T-helper 1 cell (primary cell): ENCODE results near the gene POLD2.
A peak's percentile ranks its signal among the peaks of the same experiment; 100 is the strongest.

ENCODE experiments used
- DNase-seq, 5 donors: peaks; one replicate each; pipeline ENCODE4 v3.0.0-alpha.2; 2012 to 2020

The POLD2 gene

DNA sequence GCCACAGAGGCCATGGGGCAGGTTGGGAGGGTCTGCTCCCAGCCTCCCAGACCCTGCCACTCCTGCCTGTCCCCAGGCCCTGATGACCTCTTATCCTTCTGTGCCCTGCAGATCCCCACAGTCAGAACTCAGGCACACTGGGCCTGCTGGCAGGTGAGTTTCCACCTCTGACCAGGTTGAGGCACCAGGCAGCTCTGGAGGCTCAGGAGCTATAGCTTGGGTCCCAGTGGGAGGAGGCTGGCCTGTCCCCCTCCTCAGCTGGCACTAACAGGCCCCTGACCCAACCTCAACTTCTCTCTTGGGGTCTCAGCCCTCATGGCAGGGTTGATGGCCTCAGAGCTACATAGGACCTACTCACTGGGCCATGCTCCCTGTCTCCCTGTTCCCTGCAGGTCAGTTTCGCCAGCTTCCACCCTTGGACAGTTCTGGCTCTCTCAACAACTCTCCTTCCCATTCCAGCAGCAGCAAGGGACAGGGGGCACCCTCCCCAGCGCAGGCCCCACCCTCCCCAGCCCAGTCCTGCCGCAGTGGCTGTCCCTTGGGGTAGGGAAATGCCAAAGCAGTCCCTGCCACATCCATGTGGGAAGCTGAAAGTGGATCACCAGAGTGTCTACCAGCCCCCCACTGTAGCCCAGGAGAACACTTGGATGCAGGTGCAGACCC, 21.9 kb downstream of the POLD2 start:
- no peak for DNase-seq

DNA sequence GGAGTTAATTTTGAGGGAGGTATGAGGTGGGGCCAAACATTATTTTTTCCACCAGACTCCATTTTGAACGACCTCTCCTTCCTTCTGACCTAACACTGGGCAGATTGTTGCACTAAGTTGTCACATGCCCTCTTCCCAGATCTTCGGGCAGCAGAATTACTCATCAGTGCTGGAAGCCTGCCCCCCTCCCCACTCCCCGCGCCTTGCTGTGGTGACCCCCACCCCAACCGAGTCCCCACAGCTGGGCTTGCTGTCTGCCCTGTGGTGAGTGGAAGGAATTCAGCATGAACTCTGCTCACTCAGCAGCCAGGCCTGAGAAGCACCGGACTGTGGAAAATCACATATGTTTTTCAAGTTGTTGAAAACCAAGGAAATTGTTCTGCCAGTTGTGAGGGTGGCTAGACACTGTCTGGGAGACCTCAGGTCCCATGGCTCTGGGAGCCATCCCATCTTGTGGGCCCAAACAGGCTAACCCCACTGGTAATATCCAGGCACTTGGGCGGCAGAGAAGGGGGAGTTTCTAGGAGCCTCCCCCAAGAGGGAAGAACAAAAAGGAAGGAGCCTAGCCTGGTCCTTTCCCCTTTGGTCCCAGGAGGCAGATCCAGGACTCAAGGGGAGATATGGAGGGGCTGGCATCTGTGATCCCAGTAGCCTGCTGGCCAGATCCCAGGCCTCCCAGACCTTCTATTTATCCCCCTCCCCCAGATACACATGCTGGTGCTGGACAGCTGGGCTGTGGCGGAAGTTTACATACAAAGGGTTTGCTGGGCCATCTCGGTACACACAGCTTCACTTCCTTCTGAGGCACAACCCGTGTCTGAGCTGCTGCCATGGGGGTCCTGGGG, 22.7 kb downstream of the POLD2 start:
- no peak for DNase-seq

DNA sequence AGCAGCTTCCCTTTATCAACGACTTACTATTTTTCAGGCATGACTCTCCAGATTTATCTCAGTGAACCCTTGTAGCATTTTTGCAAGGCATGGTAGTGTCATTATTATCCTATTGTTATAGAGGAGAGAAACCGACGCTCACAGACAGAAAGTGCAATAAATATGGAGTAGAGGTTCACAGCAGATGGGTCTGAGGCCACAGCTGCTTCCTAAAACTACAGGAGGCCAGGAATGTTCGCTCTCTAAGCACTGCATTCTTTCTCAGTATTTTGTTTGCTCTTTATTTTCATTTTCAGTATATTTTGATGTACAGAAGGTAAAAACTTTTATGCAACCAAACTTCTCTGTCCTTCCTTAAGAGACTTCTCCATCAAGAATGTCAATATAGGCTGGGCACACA, 23.7 kb downstream of the POLD2 start:
- no peak for DNase-seq

DNA sequence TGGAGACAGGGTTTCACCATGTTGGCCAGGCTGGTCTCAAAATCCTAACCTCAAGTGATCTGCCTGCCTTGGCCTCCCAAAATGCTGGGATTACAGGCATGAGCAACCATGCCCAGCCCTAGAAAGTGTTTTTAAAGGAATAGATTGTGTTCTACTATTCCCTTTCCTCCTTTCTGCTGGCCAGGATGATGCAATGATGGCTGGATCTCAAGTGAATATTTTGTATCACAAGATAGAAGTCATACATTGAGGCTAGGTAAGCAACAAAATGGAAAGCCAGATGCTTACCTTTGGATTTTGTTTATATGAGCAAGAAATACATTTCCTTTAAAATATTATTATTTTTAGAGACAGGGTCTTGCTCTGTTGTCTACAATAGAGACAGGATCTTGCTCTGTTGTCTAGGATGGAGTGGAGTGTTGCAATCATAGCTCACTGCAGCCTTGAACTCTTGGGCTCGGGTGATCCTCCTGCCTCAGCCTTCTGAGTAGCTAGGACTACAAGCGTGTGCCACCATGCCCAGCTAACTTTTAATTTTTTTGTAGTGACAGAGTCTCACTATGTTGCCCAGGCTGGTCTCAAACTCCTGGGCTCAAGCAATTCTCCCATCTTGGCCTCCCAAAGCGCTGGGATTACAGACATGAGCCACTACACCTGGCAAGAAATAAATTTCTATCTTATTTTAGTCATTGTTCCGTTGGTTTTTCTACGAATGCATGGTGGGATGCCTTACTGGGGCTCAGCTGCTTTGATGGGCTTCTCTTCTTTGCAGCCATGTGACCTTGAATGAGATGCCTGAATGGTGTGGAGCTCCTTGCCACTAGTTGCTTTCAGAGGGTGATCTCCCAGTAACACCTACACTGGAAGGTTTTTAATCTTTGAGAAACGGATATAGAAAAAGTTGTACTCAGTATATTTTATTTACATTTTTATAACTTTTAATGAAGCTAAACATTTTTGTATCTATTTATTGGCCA, 25.0 kb downstream of the POLD2 start:
- DNase-seq, result no peak

- DNase-seq, result peak in 1 of 5 donors; percentile 33
These were observed 26.1 kb downstream of the POLD2 start for GRCh38 chr7:44097064-44097932.

- DNase-seq, result no peak
These were observed 26.9 kb downstream of the POLD2 start for GRCh38 chr7:44096326-44096881.

GRCh38 chr7:44095781-44096180, 27.6 kb downstream of the POLD2 start:
- no peak for DNase-seq

DNA sequence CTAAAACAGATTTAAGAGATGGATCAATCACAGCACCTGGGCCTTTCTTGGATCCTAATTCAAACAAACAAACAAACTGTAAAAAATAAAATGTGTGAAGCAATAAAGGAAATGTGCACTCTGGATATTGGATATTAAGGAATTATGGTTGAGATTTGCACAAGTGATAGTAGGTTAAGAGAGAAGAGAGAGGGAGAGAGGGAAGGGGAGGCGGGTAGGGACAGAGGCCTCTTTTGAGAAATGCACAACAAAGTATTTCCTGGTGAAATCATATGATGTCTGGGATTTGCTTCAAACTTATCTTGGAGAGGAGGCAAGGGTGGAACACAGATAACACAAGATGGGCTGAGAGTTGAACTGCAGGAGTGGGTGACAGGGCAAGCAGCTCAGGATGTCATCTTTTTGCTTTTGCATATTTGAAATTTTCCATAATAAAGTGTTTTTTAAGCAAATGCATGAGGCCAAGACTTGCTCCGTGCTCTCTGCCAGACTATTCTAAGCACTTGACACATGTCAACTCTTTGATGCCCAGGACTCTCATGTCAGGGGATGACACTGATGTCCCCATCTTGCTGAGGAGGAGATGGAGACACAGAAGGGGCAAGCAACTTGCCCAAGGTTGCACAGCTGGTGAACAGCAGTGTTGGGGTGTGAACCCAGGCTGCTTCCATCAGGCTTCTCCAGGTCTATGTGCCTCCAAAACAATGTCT, 28.3 kb downstream of the POLD2 start:
- no peak for DNase-seq

GRCh38 chr7:44094365-44094764, 29.0 kb downstream of the POLD2 start:
- DNase-seq, result no peak

GRCh38 chr7:44093102-44093641, 30.2 kb downstream of the POLD2 start:
- DNase-seq, result no peak

DNA sequence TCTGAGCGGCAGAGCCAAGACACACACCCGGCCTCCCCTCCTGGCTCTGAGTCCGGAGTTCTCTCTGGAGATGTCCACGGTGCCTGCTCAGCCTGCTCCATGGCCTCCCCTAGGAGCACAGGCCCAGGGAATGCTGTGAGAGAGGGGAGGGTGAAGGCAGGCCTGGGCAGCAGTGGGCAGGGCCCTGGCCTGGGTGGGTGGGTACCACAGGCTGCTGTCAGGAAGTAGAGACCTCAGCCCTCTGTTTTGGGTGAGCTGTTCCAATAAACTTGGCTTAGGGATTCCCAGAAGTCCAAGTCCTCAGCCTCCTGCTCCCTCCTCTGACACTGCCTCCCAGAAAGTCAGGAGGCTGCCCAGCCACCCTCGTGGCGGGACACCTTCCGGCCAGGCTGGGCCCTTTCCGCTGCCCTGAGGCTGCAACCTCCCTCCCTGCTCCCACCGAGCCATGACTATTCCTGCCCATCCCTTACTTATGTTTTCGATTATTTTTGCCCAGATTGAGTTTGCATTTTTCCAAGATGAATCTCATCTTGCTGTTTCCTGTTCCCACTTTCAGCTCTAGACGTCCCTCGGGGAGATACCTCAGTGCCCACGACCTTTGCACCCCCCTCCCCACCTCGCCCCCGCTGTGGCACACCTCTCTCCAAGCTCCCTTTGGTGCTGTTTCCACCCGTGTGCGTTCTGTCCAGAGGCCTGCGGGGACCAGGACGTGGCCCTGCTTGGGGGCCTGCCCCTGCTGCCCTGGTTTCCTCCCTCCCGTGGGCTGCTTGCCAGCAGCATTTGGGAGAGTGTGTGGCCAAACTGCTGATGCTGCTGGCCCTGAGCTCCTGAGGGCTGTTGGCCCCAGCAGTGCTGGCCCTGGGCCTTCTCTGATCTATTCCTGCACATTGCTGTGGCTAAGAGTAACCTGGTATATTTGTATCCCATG, 35.2 kb downstream of the POLD2 start:
- no peak for DNase-seq

- DNase-seq, result no peak
These were observed 36.7 kb downstream of the POLD2 start for GRCh38 chr7:44086627-44087026.

- no peak for DNase-seq
These were observed 37.8 kb downstream of the POLD2 start for GRCh38 chr7:44085546-44085945.

DNA sequence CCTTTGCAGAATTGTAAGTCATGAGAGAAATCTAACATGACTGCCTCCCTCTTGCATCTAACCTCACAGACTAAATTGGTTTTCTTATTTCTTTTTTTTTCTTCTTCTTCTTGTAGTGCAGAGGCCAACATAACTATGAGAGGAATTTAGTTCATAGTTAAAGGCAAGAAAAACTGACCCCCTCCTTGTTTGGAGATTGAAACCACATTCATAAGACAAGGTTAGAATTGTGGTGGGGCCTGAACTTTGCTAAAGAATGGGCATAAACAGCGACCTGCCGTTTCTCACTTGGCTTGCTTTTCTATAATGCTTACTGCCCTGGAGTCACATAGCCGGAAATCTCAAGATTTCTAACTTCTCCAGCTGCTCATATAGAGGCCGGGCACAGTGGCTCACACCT, 38.6 kb downstream of the POLD2 start:
- DNase-seq, result no peak

DNA sequence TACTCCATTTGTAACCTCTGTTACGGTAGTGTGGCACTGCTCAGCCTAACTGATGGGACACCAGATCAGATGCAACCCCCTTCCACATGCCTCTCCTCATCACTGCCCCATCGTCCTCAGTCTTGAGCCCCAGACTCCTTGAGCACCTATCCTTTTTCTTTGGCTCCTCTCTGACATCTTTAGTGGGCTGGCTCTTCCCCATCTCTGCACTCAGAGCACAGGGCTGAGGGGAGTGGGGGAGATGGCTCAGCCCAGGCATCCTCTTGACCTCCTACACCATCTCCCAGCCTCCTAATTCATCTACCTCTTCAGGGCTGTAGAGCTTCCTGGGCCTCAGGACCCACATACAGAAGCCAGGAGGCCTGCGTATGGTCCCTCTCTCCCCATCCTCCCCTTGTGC, 39.6 kb downstream of the POLD2 start:
- DNase-seq, result no peak

DNA sequence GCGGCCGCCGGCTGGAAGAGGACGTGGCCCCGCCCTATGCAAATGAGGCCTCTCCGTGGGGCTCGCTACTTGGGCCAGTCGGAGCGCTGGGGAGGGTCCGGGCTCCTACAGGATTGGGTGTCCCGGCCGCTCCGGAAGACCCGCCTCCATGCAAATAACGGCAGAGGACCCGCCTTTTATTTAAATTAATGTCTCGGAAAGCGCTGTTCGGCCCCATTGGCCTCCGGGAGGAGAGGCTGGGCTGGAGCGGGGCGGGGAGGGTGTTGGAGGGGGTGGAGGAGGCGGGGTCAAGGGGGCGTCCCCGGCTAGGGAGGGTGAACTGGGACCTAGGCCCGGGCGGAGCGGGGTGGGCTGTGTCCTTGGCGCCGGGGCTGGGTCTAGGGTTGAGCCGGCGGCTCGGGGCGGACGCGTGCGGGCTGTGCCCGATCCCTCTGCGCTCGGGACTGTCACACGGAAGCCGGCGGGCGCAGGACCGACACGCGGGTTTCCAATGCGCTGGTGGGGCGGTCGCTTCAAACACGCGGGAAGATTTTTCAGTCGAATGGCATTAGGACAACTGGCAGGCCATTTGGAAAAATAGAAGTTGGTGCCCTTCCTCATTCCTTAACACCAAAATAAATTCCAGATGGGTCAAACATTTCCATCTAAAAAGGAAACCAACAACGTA, 40.7 kb downstream of the POLD2 start:
- DNase-seq, result peak; percentile 98 to 99 (median 98)

GRCh38 chr7:44081266-44081748, 42.0 kb downstream of the POLD2 start:
- peak in 2 of 5 donors; percentile 26 to 49 for DNase-seq

DNA sequence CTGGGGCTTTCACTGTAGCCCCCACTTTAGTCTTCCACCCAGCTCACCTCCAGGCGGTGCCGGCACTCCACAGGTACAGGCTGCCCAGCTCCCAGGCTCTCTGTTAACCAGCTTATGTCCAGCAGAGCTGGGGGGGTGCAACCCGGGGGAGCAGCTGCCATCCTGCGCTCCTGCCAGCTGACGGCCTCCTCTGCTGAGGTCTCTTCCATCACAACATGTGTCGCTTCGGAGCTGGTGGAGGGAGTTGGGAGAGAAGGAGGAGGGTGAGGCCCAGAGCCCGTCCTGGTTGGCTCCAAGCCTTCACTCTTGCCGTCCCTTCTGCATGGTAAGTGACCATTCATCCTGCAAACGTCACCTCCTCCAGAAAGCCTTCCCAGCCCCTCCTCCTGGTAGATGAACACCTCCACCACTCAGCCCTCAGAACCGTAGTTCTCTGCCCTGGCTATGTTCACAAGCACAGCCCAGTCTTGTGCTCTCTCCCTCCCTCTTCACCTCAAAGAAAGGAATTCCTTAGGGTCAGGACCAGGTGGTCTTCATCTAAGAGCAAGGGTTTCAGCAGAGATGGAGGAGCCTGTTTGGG, 42.6 kb downstream of the POLD2 start:
- DNase-seq, result no peak
